ENCODE results near the gene MADD. TPM values are rescaled to one million over a fixed set of nuclear protein-coding genes. Genes with fewer than 3 reads are reported as not detected.

MADD gene
- total RNA-seq, 1 donor from 2014 or later, result 24.7 TPM

DNA sequence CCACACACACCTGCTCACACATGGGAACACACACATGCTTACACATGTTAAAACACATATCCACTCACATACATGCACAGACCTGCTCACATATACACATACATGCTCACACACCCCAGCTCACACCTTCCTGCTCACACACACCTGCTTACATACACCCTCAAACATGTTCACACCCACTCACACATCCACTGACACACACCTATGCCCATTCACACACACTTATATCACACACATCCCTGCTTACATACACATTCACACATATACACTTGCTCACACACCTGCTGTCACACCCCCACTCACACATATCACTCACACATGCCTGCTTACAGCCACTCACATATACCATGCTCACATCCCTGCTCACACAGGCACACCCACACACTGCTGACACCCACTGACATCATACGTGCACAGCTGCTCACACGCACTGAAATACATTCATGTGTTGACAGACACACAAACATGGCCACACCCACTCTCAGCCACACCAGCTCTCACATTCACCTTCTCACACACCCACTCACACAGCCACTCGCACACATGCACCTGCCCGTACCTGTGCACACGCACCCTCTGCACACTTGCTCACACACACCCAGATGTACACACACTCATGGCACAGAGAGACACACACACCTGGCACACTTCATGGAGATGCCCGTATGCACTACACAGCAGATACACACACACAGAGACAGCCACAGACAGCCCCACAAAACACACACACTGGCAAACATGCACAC is 88.2 kb downstream of the MADD start:
- no peak overlapping the region for H3K4me3 ChIP-seq (ENCODE audit: low read depth, low read length)
- DNase-seq (ENCODE audit: low read depth), result no peak
- no peak for TF ChIP-seq CTCF (conservative IDR thresholded peaks at IDR 0.05; ENCODE audit: low read depth, low read length)

- no peak for TF ChIP-seq CTCF (conservative IDR thresholded peaks at IDR 0.05; ENCODE audit: low read depth, low read length)
- no peak for DNase-seq (ENCODE audit: low read depth)
- no peak overlapping the region for H3K4me3 ChIP-seq (ENCODE audit: low read depth, low read length)
Measured at GRCh38 chr11:47358731-47359051, 88.8 kb downstream of the MADD start.

DNA sequence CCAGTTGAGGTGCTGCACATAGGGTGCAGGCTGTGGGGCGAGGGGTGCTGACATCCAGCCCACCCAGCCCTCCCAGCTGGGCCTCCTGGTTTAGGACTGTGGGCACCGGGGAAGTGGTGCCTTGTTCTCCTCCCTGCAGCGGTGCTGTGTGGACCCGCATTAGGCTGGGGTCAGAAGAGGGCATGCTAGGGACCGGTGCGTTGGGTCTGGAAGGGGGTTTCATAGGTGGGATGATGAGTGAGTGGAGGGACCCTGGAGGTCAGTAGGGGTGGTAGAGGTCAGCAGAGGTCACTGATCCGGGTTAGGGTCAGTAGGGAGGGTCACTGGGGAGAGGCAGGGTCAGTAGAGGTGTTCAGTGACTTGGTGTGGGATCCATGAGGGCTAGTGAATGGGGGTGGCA is 89.2 kb downstream of the MADD start:
- no peak for DNase-seq (ENCODE audit: low read depth)
- no peak for TF ChIP-seq CTCF (conservative IDR thresholded peaks at IDR 0.05; ENCODE audit: low read depth, low read length)
- H3K4me3 ChIP-seq (ENCODE audit: low read depth, low read length), result no peak overlapping the region

- TF ChIP-seq CTCF (conservative IDR thresholded peaks at IDR 0.05; ENCODE audit: low read depth, low read length), result no peak
- no peak overlapping the region for H3K4me3 ChIP-seq (ENCODE audit: low read depth, low read length)
Measured at GRCh38 chr11:47359586-47359985, 89.7 kb downstream of the MADD start.

DNA sequence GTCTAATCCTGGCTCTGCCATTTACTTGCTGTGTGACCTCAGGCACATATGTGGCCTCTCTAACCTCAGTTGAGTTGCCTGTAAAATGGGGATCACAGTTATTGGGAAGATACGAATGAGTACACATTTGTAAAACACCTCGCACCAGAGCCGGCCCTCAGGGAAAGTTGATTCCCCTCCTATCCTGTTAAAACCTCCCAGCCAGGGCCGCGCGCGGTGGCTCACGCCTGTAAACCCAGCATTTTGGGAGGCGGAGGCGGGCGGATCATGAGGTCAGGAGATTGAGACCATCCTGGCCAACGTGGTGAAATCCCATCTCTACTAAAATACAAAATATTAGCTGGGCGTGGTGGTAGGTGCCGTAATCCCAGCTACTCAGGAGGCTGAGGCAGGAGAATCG is 90.4 kb downstream of the MADD start:
- no peak overlapping the region for H3K4me3 ChIP-seq (ENCODE audit: low read depth, low read length)
- no peak for TF ChIP-seq CTCF (conservative IDR thresholded peaks at IDR 0.05; ENCODE audit: low read depth, low read length)

More at GRCh38 chr11:47359586-47359985, 89.7 kb downstream of the MADD start:
- DNase-seq (ENCODE audit: low read depth), result no peak

GRCh38 chr11:47361419-47361818 is 91.5 kb downstream of the MADD start:
- no peak overlapping the region for H3K4me3 ChIP-seq (ENCODE audit: low read depth, low read length)
- TF ChIP-seq CTCF (conservative IDR thresholded peaks at IDR 0.05; ENCODE audit: low read depth, low read length), result no peak
- no peak for DNase-seq (ENCODE audit: low read depth)

More for the DNA sequence above, 90.4 kb downstream of the MADD start:
- DNase-seq (ENCODE audit: low read depth), result no peak

- no peak for DNase-seq (ENCODE audit: low read depth)
- TF ChIP-seq CTCF (conservative IDR thresholded peaks at IDR 0.05; ENCODE audit: low read depth, low read length), result no peak
- H3K4me3 ChIP-seq (ENCODE audit: low read depth, low read length), result no peak overlapping the region
Measured at GRCh38 chr11:47366020-47366490, 96.1 kb downstream of the MADD start.
